Uterus (tissue), 2 donors: Measurements from ENCODE around the gene ATL3.

Experiments used
- POLR2A ChIP-seq, 2 donors: fragments of 450-650 bp; IDR thresholded peaks; one replicate each; pipeline ENCODE4 v1.6.1; 2016; ENCODE audit warnings: antibody characterized with exemption in 2 of 2, mild to moderate bottlenecking in 1 of 2, moderate library complexity in 1 of 2
- TF ChIP-seq, protein P1 (sequence below), 4 experiments: fragments of 200-600 bp in 2 of 4; fragments of 450-650 bp in 2 of 4; sonication (generic) in 2 of 4; IDR thresholded peaks; one replicate each; pipeline ENCODE4 v1.5.1; 2016 to 2019; ENCODE audit warnings: antibody characterized with exemption in 4 of 4, mild to moderate bottlenecking in 2 of 4, moderate library complexity in 1 of 4

DNA sequence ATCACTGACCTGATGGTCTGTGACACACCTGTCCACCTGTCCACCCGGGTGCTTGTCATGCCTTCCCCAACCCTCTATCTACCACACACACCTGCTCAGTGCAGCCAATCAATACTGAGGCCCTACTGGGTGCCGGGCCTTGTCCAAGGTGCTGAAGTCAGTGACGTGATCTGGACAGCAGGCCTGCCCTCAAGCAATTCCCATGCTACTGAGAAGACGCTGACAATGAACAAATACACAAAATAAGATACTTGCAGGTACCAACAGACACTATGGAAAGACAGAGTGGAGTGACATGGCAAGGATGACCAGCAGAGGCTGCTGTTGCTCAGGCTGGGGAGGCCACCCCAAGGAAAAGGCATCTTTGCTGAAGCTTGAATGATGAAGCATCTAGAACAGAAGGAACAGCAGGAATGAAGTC, 78.2 kb downstream of the ATL3 start:
- TF ChIP-seq, protein P1, sequence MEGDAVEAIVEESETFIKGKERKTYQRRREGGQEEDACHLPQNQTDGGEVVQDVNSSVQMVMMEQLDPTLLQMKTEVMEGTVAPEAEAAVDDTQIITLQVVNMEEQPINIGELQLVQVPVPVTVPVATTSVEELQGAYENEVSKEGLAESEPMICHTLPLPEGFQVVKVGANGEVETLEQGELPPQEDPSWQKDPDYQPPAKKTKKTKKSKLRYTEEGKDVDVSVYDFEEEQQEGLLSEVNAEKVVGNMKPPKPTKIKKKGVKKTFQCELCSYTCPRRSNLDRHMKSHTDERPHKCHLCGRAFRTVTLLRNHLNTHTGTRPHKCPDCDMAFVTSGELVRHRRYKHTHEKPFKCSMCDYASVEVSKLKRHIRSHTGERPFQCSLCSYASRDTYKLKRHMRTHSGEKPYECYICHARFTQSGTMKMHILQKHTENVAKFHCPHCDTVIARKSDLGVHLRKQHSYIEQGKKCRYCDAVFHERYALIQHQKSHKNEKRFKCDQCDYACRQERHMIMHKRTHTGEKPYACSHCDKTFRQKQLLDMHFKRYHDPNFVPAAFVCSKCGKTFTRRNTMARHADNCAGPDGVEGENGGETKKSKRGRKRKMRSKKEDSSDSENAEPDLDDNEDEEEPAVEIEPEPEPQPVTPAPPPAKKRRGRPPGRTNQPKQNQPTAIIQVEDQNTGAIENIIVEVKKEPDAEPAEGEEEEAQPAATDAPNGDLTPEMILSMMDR (IDR thresholded peaks at IDR 0.05): peak in 3 of 4 experiments; percentile 21 to 37 (median 28)
- no peak for TF ChIP-seq POLR2A (IDR thresholded peaks at IDR 0.05)
